H1 (cell line): ENCODE data around the gene GBGT1.

ENCODE experiments used
- CBX5 ChIP-seq: fragments of 300-800, 300-1000 bp; sonication (generic); IDR thresholded peaks from 2 replicates; pipeline ENCODE4 v1.7.1; 2016; ENCODE audit warnings: antibody characterized with exemption, low read length, low read depth
- EGR1 ChIP-seq: IDR thresholded peaks from 2 replicates; pipeline ENCODE4 v1.6.1; 2011; ENCODE audit warnings: low read depth, low read length, borderline replicate concordance
- EZH2 ChIP-seq: fragments of 200-600 bp; sonication (generic); IDR thresholded peaks from 2 replicates; pipeline ENCODE4 v1.7.1; 2012; ENCODE audit warnings: low read depth, mild to moderate bottlenecking, moderate library complexity, low read length, inconsistent platforms; ENCODE audit not compliant: severe bottlenecking
- GTF2F1 ChIP-seq: IDR thresholded peaks from 2 replicates; pipeline ENCODE4 v1.6.1; 2012; ENCODE audit warnings: low read depth, low read length, improper control_type of control experiment, borderline replicate concordance
- MAFK ChIP-seq: IDR thresholded peaks from 2 replicates; pipeline ENCODE4 v1.6.1; 2012; ENCODE audit warnings: low read depth, mild to moderate bottlenecking, improper control_type of control experiment, low read length
- POLR2A ChIP-seq, 2 experiments: IDR thresholded peaks; 1 replicate in 1 of 2; 2 replicates in 1 of 2; pipeline ENCODE4 v1.6.1; 2011; ENCODE audit warnings: low read depth in 2 of 2, low read length in 2 of 2, mild to moderate bottlenecking in 2 of 2; ENCODE audit errors: control extremely low read depth in 1 of 2
- POLR2AphosphoS5 ChIP-seq: IDR thresholded peaks from 2 replicates; pipeline ENCODE4 v1.6.1; 2011; ENCODE audit warnings: low read depth, low read length
- RNF2 ChIP-seq: fragments of 200-900, 300-1000 bp; sonication (generic); IDR thresholded peaks from 2 replicates; pipeline ENCODE4 v1.7.1; 2016; ENCODE audit warnings: borderline replicate concordance, low read depth, mild to moderate bottlenecking, antibody characterized with exemption, low read length; ENCODE audit not compliant: poor library complexity, severe bottlenecking; ENCODE audit errors: missing control alignments
- SP1 ChIP-seq: IDR thresholded peaks from 2 replicates; pipeline ENCODE4 v1.6.1; 2011; ENCODE audit warnings: low read depth, low read length
- SRF ChIP-seq: IDR thresholded peaks from 2 replicates; pipeline ENCODE4 v1.6.1; 2011; ENCODE audit warnings: mild to moderate bottlenecking, low read depth, low read length, moderate library complexity
- TF ChIP-seq, protein P1 (sequence below), 3 experiments: IDR thresholded peaks; 1 replicate in 2 of 3; 2 replicates in 1 of 3; pipeline versions ENCODE4 v1.5.1 to v1.6.1; 2011; ENCODE audit warnings: low read length in 3 of 3, mild to moderate bottlenecking in 3 of 3, inconsistent platforms in 2 of 3, low read depth in 1 of 3, moderate library complexity in 1 of 3; ENCODE audit not compliant: insufficient read depth in 1 of 3; ENCODE audit errors: control extremely low read depth in 1 of 3

DNA sequence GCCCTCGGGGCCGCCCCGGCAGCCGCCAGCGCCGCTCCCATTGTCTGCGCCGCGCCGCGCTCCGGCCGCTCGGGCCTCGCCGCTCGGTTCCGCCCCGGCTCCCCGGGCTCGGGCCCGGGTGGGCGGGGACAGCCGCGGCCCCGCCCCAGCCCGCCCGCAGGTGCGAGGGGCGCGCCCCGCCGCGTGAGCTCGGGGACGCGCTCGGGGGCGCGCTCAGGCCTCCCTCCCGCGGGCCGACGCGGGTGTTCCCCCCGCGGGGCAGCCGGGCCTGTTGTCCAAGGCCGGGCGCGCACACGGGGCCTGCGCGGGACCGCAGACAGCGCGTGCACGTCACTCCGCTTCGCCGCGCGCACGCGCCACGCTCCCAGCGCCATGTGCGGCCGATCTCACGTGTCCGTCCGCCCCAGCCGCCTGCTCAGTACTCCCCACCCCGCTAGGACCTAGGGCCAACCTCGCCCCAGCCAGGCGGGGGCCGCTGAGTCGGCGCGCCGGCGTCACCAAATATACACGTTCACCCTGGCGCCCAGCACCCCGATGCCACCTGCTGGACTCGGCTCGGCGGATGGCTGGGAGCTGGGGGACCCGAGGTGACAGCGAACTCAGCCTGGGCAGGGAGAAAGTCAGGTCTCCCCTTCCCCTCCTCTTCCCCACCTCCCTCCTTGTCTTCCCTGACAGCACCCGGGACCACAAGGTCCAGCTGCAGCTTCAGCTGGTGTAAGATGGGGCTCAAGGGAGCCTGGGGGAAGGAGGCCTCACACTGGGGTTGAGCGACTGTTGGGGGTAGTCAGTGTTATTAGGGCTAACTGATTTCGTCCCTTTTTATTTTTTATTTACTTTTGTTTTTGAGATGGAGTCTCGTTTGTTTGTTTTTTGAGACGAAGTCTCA, 14.3 kb downstream of the GBGT1 start:
- no peak; a peak in 2 of 3 replicates for TF ChIP-seq POLR2A (IDR thresholded peaks at IDR 0.05; ENCODE audit: control extremely low read depth in 1 of 2, low read depth in 2 of 2, low read length in 2 of 2)
- TF ChIP-seq SP1: 0 out of 2 replicates have a peak, but pooled peaks have one; percentile 20
- TF ChIP-seq EZH2: no peak
- TF ChIP-seq RNF2: no peak
- no peak for TF ChIP-seq EGR1
- TF ChIP-seq, protein P1, sequence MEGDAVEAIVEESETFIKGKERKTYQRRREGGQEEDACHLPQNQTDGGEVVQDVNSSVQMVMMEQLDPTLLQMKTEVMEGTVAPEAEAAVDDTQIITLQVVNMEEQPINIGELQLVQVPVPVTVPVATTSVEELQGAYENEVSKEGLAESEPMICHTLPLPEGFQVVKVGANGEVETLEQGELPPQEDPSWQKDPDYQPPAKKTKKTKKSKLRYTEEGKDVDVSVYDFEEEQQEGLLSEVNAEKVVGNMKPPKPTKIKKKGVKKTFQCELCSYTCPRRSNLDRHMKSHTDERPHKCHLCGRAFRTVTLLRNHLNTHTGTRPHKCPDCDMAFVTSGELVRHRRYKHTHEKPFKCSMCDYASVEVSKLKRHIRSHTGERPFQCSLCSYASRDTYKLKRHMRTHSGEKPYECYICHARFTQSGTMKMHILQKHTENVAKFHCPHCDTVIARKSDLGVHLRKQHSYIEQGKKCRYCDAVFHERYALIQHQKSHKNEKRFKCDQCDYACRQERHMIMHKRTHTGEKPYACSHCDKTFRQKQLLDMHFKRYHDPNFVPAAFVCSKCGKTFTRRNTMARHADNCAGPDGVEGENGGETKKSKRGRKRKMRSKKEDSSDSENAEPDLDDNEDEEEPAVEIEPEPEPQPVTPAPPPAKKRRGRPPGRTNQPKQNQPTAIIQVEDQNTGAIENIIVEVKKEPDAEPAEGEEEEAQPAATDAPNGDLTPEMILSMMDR (IDR thresholded peaks at IDR 0.05; ENCODE audit: control extremely low read depth in 1 of 3, insufficient read depth in 1 of 3, low read depth in 1 of 3, low read length in 3 of 3): peak in 2 of 3 experiments; percentile 1 to 14; a peak in 1 of 4 replicates
- TF ChIP-seq SRF: no peak
- peak; percentile 63 for TF ChIP-seq POLR2AphosphoS5
- TF ChIP-seq GTF2F1: no peak
- TF ChIP-seq CBX5: no peak
- TF ChIP-seq MAFK: no peak
